HEK293 (cell line): ENCODE data around the gene ATXN2.

ENCODE experiments used
- CTCF ChIA-PET: fragments of 350-600 bp; formaldehyde crosslinking; extraction: SDS; loops from one replicate; lab custom pipeline; 2021; ENCODE audit warnings: antibody characterized with exemption; lab: Yijun Ruan, JAX
- POLR2A ChIA-PET: fragments of 300-600 bp; formaldehyde crosslinking; extraction: SDS; loops from one replicate; lab custom pipeline; 2020; ENCODE audit warnings: antibody characterized with exemption, inconsistent platforms; lab: Yijun Ruan, JAX
- H3K27ac ChIP-seq: fragments of 200-500 bp; sonication (Bioruptor generic); 2 replicates; pipeline ENCODE4 v1.5.1; 2014; ENCODE audit warnings: low read depth, low read length, control low read depth, inconsistent platforms; ENCODE audit errors: extremely low read depth
- H3K36me3 ChIP-seq, 2 experiments: fragments of 200-500 bp in 1 of 2; sonication (Bioruptor generic) in 1 of 2; 1 replicate in 1 of 2; 2 replicates in 1 of 2; pipeline ENCODE4 v1.5.1; 2014 to 2017; ENCODE audit warnings: inconsistent platforms in 2 of 2, low read length in 2 of 2; ENCODE audit not compliant: control insufficient read depth in 2 of 2, insufficient read depth in 1 of 2
- H3K4me1 ChIP-seq: fragments of 200-500 bp; sonication (Bioruptor generic); 2 replicates; pipeline ENCODE4 v1.5.1; 2014; ENCODE audit warnings: mild to moderate bottlenecking, low read length, inconsistent platforms; ENCODE audit not compliant: control insufficient read depth, insufficient read depth
- H3K4me3 ChIP-seq: 2 replicates; pipeline ENCODE4 v1.5.1; 2011; ENCODE audit warnings: low read depth, mild to moderate bottlenecking, control low read depth, low read length, moderate library complexity
- H3K9me3 ChIP-seq: fragments of 200-500 bp; sonication (Bioruptor generic); 2 replicates; pipeline ENCODE4 v1.5.1; 2014; ENCODE audit warnings: low read depth, low read length, inconsistent platforms; ENCODE audit not compliant: control insufficient read depth, insufficient read depth
- BCL11B ChIP-seq: fragments of 450-650 bp; formaldehyde crosslinking; IDR thresholded peaks from 2 replicates; pipeline ENCODE4 v1.5.1; 2016; ENCODE audit warnings: low read depth, missing biosample characterization, missing genetic modification characterization
- GLIS2 ChIP-seq: fragments of 450-650 bp; formaldehyde crosslinking; IDR thresholded peaks from 2 replicates; pipeline ENCODE4 v1.5.1; 2016; ENCODE audit warnings: missing biosample characterization, missing genetic modification characterization
- HOXD13 ChIP-seq: sonication (generic); formaldehyde crosslinking; IDR thresholded peaks from 2 replicates; pipeline ENCODE4 v1.8.0; 2022; ENCODE audit warnings: missing genetic modification reagents, borderline replicate concordance
- KLF7 ChIP-seq: fragments of 450-650 bp; formaldehyde crosslinking; IDR thresholded peaks from 2 replicates; pipeline ENCODE4 v1.5.1; 2016; ENCODE audit warnings: missing biosample characterization, missing genetic modification characterization, borderline replicate concordance
- PRDM6 ChIP-seq: fragments of 450-650 bp; formaldehyde crosslinking; IDR thresholded peaks from 2 replicates; pipeline ENCODE4 v1.5.1; 2017; ENCODE audit warnings: missing biosample characterization, missing genetic modification characterization
- TRIM28 ChIP-seq: IDR thresholded peaks from 2 replicates; pipeline ENCODE4 v1.6.1; 2011; ENCODE audit warnings: low read length, control low read depth, borderline replicate concordance
- ZBTB10 ChIP-seq: fragments of 450-650 bp; formaldehyde crosslinking; IDR thresholded peaks from 2 replicates; pipeline ENCODE4 v1.5.1; 2016; ENCODE audit warnings: missing biosample characterization, missing genetic modification characterization
- ZEB2 ChIP-seq: fragments of 450-650 bp; formaldehyde crosslinking; IDR thresholded peaks from 2 replicates; pipeline ENCODE4 v1.5.1; 2016; ENCODE audit warnings: missing biosample characterization, missing genetic modification characterization
- ZNF112 ChIP-seq: fragments of 450-650 bp; formaldehyde crosslinking; IDR thresholded peaks from 2 replicates; pipeline ENCODE4 v1.5.0; 2017; ENCODE audit warnings: missing biosample characterization, missing genetic modification characterization
- ZNF148 ChIP-seq: fragments of 450-650 bp; formaldehyde crosslinking; IDR thresholded peaks from 2 replicates; pipeline ENCODE4 v1.5.0; 2017; ENCODE audit warnings: missing biosample characterization, missing genetic modification characterization, borderline replicate concordance
- ZNF157 ChIP-seq: fragments of 450-650 bp; formaldehyde crosslinking; IDR thresholded peaks from 2 replicates; pipeline ENCODE4 v1.5.1; 2016; ENCODE audit warnings: missing biosample characterization, missing genetic modification characterization
- ZNF174 ChIP-seq: fragments of 450-650 bp; formaldehyde crosslinking; IDR thresholded peaks from 2 replicates; pipeline ENCODE4 v1.5.0; 2017; ENCODE audit warnings: missing biosample characterization, mild to moderate bottlenecking, missing genetic modification characterization
- ZNF223 ChIP-seq: fragments of 450-650 bp; formaldehyde crosslinking; IDR thresholded peaks from 2 replicates; pipeline ENCODE4 v1.5.1; 2016; ENCODE audit warnings: missing biosample characterization, missing genetic modification characterization
- ZNF239 ChIP-seq: fragments of 450-650 bp; formaldehyde crosslinking; IDR thresholded peaks from 2 replicates; pipeline ENCODE4 v1.5.1; 2016; ENCODE audit warnings: missing biosample characterization, missing genetic modification characterization
- ZNF677 ChIP-seq: fragments of 450-650 bp; IDR thresholded peaks from 2 replicates; pipeline ENCODE4 v1.5.0; 2018; ENCODE audit warnings: missing biosample characterization, mild to moderate bottlenecking, missing genetic modification characterization, moderate library complexity
- ZNF701 ChIP-seq: fragments of 450-650 bp; formaldehyde crosslinking; IDR thresholded peaks from 2 replicates; pipeline ENCODE4 v1.5.1; 2016; ENCODE audit warnings: missing biosample characterization, missing genetic modification characterization
- ZNF747 ChIP-seq: fragments of 450-650 bp; formaldehyde crosslinking; IDR thresholded peaks from 2 replicates; pipeline ENCODE4 v1.5.1; 2016; ENCODE audit warnings: missing biosample characterization, missing genetic modification characterization
- ZSCAN5A ChIP-seq: fragments of 450-650 bp; formaldehyde crosslinking; IDR thresholded peaks from 2 replicates; pipeline ENCODE4 v1.5.1; 2016; ENCODE audit warnings: missing biosample characterization, missing genetic modification characterization
- TF ChIP-seq, protein P1 (sequence below): fragments of 450-650 bp; formaldehyde crosslinking; IDR thresholded peaks from 2 replicates; pipeline ENCODE4 v1.5.1; 2016; ENCODE audit warnings: missing biosample characterization, missing genetic modification characterization, borderline replicate concordance

The ATXN2 gene

DNA sequence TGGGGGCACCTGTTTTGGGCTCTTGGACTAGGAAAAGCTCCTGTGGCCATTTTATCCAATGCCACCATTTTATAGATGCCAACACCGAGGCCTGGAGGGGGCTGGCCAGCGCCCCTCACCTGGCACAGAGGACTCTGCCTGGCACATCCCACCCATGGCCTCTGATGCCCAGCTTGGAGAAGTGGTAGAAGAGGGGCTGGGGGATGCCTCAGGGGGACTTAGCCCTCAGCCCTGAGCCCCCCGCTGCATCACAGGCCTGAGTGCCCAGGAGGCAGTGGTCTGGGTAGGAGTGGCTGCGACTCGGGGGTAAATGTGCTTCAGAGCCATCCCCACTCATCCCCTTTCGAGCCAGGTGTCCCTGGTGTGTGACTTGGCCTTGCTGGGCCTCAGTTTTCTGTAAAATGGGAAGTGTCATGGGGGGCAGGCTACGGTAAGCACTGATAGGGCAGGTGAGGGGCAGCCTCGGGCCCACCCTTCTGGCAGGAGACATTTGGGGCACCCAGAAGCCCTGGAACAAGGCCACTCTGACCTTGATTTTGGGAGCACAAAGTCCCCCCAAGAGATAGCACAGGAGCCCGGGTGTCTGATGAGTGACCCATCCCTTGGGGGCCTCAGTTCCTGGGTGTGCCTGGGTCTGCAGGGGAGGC lies 170.9 kb downstream of the ATXN2 start:
- H3K4me1 ChIP-seq: no peaks in the 10 kb centered on the region
- CTCF ChIA-PET: interaction anchor here (0.7 to 1.2 kb wide), 4 partner anchors 16 to 31 kb away, joined by 3 to 4 read pairs (median 4); no protein-coding TSS in a partner anchor
- POLR2A ChIA-PET: interaction anchor here (1.6 kb wide), 1 partner anchor 14 kb away, joined by 3 read pairs; no protein-coding TSS in a partner anchor

More for the DNA sequence above, 170.9 kb downstream of the ATXN2 start:
- H3K4me3 ChIP-seq: no peak overlapping the region
- no peaks in the 10 kb centered on the region for H3K9me3 ChIP-seq
- TF ChIP-seq KLF7 (no peak), ZSCAN5A (tag by site-specific recombination) (no peak), ZBTB10 (no peak), ZNF112 (no peak), GLIS2 (tag by site-specific recombination) (no peak), HOXD13 (CRISPR knock-in tag) (no peak), ZNF148 (tag by site-specific recombination) (no peak), BCL11B (tag by site-specific recombination) (no peak), PRDM6 (tag by site-specific recombination) (no peak), ZEB2 (tag by site-specific recombination) (no peak), TRIM28 (no peak), ZNF747 (no peak), ZNF239 (no peak), ZNF223 (tag by site-specific recombination) (no peak), ZNF174 (no peak), ZNF701 (tag by site-specific recombination) (no peak), ZNF677 (no peak), ZNF157 (no peak)
- TF ChIP-seq, protein P1, sequence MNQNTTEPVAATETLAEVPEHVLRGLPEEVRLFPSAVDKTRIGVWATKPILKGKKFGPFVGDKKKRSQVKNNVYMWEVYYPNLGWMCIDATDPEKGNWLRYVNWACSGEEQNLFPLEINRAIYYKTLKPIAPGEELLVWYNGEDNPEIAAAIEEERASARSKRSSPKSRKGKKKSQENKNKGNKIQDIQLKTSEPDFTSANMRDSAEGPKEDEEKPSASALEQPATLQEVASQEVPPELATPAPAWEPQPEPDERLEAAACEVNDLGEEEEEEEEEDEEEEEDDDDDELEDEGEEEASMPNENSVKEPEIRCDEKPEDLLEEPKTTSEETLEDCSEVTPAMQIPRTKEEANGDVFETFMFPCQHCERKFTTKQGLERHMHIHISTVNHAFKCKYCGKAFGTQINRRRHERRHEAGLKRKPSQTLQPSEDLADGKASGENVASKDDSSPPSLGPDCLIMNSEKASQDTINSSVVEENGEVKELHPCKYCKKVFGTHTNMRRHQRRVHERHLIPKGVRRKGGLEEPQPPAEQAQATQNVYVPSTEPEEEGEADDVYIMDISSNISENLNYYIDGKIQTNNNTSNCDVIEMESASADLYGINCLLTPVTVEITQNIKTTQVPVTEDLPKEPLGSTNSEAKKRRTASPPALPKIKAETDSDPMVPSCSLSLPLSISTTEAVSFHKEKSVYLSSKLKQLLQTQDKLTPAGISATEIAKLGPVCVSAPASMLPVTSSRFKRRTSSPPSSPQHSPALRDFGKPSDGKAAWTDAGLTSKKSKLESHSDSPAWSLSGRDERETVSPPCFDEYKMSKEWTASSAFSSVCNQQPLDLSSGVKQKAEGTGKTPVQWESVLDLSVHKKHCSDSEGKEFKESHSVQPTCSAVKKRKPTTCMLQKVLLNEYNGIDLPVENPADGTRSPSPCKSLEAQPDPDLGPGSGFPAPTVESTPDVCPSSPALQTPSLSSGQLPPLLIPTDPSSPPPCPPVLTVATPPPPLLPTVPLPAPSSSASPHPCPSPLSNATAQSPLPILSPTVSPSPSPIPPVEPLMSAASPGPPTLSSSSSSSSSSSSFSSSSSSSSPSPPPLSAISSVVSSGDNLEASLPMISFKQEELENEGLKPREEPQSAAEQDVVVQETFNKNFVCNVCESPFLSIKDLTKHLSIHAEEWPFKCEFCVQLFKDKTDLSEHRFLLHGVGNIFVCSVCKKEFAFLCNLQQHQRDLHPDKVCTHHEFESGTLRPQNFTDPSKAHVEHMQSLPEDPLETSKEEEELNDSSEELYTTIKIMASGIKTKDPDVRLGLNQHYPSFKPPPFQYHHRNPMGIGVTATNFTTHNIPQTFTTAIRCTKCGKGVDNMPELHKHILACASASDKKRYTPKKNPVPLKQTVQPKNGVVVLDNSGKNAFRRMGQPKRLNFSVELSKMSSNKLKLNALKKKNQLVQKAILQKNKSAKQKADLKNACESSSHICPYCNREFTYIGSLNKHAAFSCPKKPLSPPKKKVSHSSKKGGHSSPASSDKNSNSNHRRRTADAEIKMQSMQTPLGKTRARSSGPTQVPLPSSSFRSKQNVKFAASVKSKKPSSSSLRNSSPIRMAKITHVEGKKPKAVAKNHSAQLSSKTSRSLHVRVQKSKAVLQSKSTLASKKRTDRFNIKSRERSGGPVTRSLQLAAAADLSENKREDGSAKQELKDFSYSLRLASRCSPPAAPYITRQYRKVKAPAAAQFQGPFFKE (tag by site-specific recombination): no peak
- TF ChIP-seq, all 188 proteins: peak for 0
- Histone ChIP-seq H3K27ac (no peak overlapping the region), H3K36me3 (no peaks in the 10 kb centered on the region)
